Naive thymus-derived CD8-positive, alpha-beta T cell (primary cell): ENCODE data around the gene HSPB6. TPM values are rescaled to one million over a fixed set of nuclear protein-coding genes. Genes with fewer than 3 reads are reported as not detected.
A peak's percentile ranks its signal among the peaks of the same experiment; 100 is the strongest.
"Not testable (repeated sequence)": the region's sequence is repeated elsewhere in the genome, so short reads cannot be mapped to it uniquely, and the experiment has no call there.

Source experiments
- ATAC-seq, 2 donors: fragments of 150-1000 bp; cut with Tn5 transposase in 1 of 2; sonication (Bioruptor Pico), chemical (Tn5 transposase) in 1 of 2; 1 replicate in 1 of 2; 2 replicates in 1 of 2; pipeline ENCODE4 v1.10.0; 2021; ENCODE audit warnings: mild to moderate bottlenecking in 2 of 2, moderate library complexity in 2 of 2
- POLR2A ChIA-PET: fragments of 350-600 bp; sonication (Branson Sonifier 250); formaldehyde crosslinking; loops from one replicate; lab custom pipeline; 2021; ENCODE audit warnings: antibody characterized with exemption; lab: Charles Lee
- DNase-seq, 10 donors: peaks; one replicate each; pipeline versions ENCODE4 v3.0.0 to v3.0.0-alpha.2; 2020 to 2022
- H3K27ac Mint-ChIP-seq, 10 donors: one replicate each; pipeline ENCODE4 v1.8.0; 2020 to 2022; ENCODE audit warnings: mild to moderate bottlenecking in 10 of 10, mixed read lengths in 10 of 10, moderate library complexity in 4 of 10, inconsistent platforms in 1 of 10
- H3K27me3 Mint-ChIP-seq, 5 donors: one replicate each; pipeline ENCODE4 v1.8.0; 2021 to 2022; ENCODE audit warnings: mixed read lengths in 5 of 5
- H3K36me3 Mint-ChIP-seq, 3 donors: one replicate each; pipeline ENCODE4 v1.8.0; 2020 to 2022; ENCODE audit warnings: mixed read lengths in 3 of 3, mild to moderate bottlenecking in 2 of 3, inconsistent platforms in 1 of 3
- H3K4me1 Mint-ChIP-seq, 4 donors: one replicate each; pipeline ENCODE4 v1.8.0; 2021 to 2022; ENCODE audit warnings: mixed read lengths in 4 of 4
- H3K4me3 Mint-ChIP-seq, 10 donors: one replicate each; pipeline ENCODE4 v1.8.0; 2020 to 2022; ENCODE audit warnings: mild to moderate bottlenecking in 10 of 10, mixed read lengths in 10 of 10, moderate library complexity in 6 of 10, inconsistent platforms in 1 of 10
- H3K9me3 Mint-ChIP-seq, 9 donors: one replicate each; pipeline ENCODE4 v1.8.0; 2020 to 2022; ENCODE audit warnings: mixed read lengths in 9 of 9, mild to moderate bottlenecking in 3 of 9, inconsistent platforms in 1 of 9, moderate library complexity in 1 of 9
- polyA plus RNA-seq, 3 donors: library from polyadenylated mRNA; unstranded; fragments of 300-500 nt; fragmentation: Illumina TruSeq; gene quantifications; one replicate each; pipeline ENCODE4 v1.2.3, GENCODE V29; 2021
- total RNA-seq, 8 experiments: library from RNA in 2 of 8; stranded (reverse) in 2 of 8; gene quantifications; one replicate each; pipeline ENCODE4 v1.2.3 and lab custom pipeline; 2021 to 2026

Gene HSPB6, protein sequence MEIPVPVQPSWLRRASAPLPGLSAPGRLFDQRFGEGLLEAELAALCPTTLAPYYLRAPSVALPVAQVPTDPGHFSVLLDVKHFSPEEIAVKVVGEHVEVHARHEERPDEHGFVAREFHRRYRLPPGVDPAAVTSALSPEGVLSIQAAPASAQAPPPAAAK
- not detected for total RNA-seq
- not detected for polyA plus RNA-seq
- 0 to 0.07 (median 0) reads per million in 6 experiments for total RNA-seq (lab: John Stamatoyannopoulos, UW)

DNA sequence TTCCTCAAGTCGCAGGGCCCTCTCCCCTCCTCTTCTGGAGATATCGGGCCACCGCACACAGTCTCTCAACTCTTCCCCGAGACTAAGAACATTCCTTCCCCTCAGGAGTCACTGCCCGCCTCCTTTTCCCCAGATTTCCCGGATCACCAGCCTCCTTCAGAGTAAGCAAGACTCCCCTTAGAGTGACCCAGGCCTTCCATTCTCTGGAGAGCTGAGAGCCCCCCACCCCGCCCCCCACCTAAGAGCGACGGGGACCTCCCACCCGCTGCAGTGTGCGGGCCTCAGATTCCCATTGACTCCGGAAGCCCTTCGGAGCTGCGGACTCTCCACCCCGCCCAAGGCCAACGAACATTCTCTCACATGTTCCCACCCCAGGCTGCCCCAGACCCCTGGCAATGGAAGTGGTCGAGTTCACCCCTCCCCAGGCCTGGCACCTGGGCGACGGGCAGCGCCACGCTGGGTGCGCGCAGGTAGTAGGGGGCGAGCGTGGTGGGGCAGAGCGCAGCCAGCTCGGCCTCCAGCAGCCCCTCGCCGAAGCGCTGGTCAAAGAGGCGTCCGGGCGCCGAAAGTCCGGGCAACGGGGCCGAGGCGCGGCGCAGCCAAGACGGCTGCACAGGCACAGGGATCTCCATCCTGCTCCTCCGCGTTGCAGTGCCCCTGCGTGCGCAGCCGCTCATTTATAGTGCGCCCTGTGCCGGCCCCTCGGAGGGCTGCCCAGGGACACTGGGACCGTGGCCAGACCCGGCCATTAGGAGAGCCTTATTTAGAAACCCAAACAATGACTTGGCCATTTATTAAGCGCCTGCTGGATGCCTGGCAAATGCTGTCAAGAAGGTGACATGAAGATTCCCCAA, at the start of gene HSPB6:
HSPB6 (minus strand) TSS at position 653 of the 854 bp plus-strand sequence; CDS start at position 632, 21 bp downstream.
- DNase-seq, result no peak

DNA sequence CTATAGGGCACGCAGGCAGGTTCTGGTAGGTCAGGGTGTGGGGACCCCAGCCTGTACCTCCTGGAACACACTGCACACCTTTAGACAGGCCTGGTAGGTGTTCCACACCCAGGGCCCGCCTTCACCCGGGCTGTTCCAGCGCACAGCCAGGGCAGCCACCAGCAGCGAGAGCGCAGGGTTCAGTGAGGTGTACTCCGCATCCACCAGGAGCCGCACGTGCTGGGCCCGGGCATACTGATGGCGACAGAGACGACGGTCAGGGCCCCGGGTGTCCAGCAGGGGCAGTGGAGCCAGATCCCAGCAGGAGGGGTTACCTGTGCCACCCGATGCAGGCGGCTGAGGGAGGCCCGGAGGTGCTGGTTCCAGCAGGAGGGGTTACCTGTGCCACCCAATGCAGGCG, 49.8 kb upstream of the HSPB6 start:
- ATAC-seq (no peak), DNase-seq (no peak)
- Mint-ChIP-seq H3K4me1 (peaks cover 4 to 16% (median 9%) of the 10 kb centered on the region in 4 donors), H3K27ac (no peak overlapping the region), H3K27me3 (peaks cover 2 to 22% (median 11%) of the 10 kb centered on the region in 5 donors), H3K9me3 (no peaks in the 10 kb centered on the region), H3K4me3 (no peak overlapping the region), H3K36me3 (no peaks in the 10 kb centered on the region)
- POLR2A ChIA-PET, result no interaction called here

More for the DNA sequence above, at the start of gene HSPB6:
- ATAC-seq, result no peak
- Mint-ChIP-seq H3K4me3 (peak within 1 kb of the TSS; percentile 90 to 99 (median 98)), H3K36me3 (peaks cover 0 to 24% (median 5%) of the 10 kb centered on the region in 3 donors), H3K27ac (peak within 1 kb of the TSS; percentile 93 to 98 (median 96)), H3K27me3 (peaks cover 2 to 12% (median 9%) of the 10 kb centered on the region in 5 donors), H3K9me3 (no peaks in the 10 kb centered on the region), H3K4me1 (peaks cover 16 to 41% (median 38%) of the 10 kb centered on the region in 4 donors)
- POLR2A ChIA-PET, result interaction anchor here (0.6 to 4.1 kb wide), 8 partner anchors 7 to 109 kb away, joined by 3 to 36 read pairs (median 5); partner anchors contain the start of genes COX6B1, IGFLR1, LIN37 and PSENEN

DNA sequence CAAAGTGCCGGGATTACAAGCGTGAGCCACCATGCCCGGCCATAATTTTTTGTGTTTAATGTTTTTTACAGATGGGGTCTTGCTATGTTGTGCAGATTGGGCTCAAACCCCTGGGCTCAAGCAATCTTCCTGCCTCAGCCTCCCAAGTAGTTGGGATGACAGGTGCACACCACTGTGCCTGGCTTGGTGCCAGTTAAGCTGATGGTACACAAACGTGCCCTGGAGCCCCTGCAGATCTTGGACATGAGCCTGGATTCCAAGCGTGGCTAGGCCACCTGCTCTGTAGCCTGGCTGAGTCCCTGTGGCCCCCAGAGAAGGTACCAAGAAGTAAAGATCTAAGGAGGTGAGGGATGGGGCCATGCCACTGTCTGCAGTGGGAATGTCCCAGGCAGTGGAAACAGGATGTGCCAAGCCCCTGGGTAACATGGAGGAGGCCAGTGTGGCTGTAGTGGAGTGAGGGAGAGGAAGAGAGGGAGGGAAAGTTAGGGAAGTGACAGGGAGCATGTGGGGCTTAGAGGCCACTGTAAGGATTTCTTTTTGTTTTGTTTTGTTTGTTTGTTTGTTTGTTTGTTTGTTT, 48.8 kb upstream of the HSPB6 start:
- H3K4me1 Mint-ChIP-seq, result peaks cover 2 to 16% (median 9%) of the 10 kb centered on the region in 4 donors
- POLR2A ChIA-PET, result no interaction called here
- H3K36me3 Mint-ChIP-seq, result no peaks in the 10 kb centered on the region
- DNase-seq, result no peak
- H3K27me3 Mint-ChIP-seq, result peaks cover 0 to 13% (median 3%) of the 10 kb centered on the region in 5 donors
- H3K27ac Mint-ChIP-seq, result no peak overlapping the region
- H3K4me3 Mint-ChIP-seq, result no peak overlapping the region
- no peak for ATAC-seq
- no peaks in the 10 kb centered on the region for H3K9me3 Mint-ChIP-seq

GRCh38 chr19:35801828-35802227, 45.0 kb upstream of the HSPB6 start:
- DNase-seq (no peak), ATAC-seq (no peak)
- no peaks in the 10 kb centered on the region for H3K9me3 Mint-ChIP-seq
- H3K27ac Mint-ChIP-seq, result peak overlapping the region in 2 of 10 donors; percentile 8 to 72
- no peak overlapping the region for H3K4me3 Mint-ChIP-seq
- H3K4me1 Mint-ChIP-seq, result peaks cover 5 to 22% (median 14%) of the 10 kb centered on the region in 4 donors
- peaks cover 0 to 1% (median 0%) of the 10 kb centered on the region in 3 donors for H3K36me3 Mint-ChIP-seq
- H3K27me3 Mint-ChIP-seq, result peaks cover 4 to 28% (median 15%) of the 10 kb centered on the region in 5 donors
- POLR2A ChIA-PET, result no interaction called here

- DNase-seq, result no peak
- POLR2A ChIA-PET, result interaction anchor here (0.6 kb wide), 1 partner anchor 88 kb away, joined by 3 read pairs; no protein-coding TSS in a partner anchor
- peak overlapping the region in 1 of 10 donors; percentile 21 for H3K4me3 Mint-ChIP-seq
- peaks cover 0 to 1% (median 0%) of the 10 kb centered on the region in 3 donors for H3K36me3 Mint-ChIP-seq
- peaks cover 16 to 52% (median 33%) of the 10 kb centered on the region in 5 donors for H3K27me3 Mint-ChIP-seq
- H3K4me1 Mint-ChIP-seq, result peaks cover 6 to 10% (median 6%) of the 10 kb centered on the region in 4 donors
- ATAC-seq, result no peak
- H3K27ac Mint-ChIP-seq, result no peak overlapping the region
- H3K9me3 Mint-ChIP-seq, result no peaks in the 10 kb centered on the region
Measured at GRCh38 chr19:35797663-35798062, 40.8 kb upstream of the HSPB6 start.

GRCh38 chr19:35796645-35797542, 40.1 kb upstream of the HSPB6 start:
- DNase-seq (no peak), ATAC-seq (no peak)
- no peaks in the 10 kb centered on the region for H3K9me3 Mint-ChIP-seq
- peak overlapping the region in 5 of 10 donors; percentile 7 to 58 (median 14) for H3K4me3 Mint-ChIP-seq
- peaks cover 6 to 10% (median 6%) of the 10 kb centered on the region in 4 donors for H3K4me1 Mint-ChIP-seq
- no peak overlapping the region for H3K27ac Mint-ChIP-seq
- POLR2A ChIA-PET, result interaction anchor here (0.6 kb wide), 1 partner anchor 89 kb away, joined by 4 read pairs; no protein-coding TSS in a partner anchor
- H3K36me3 Mint-ChIP-seq, result peaks cover 0 to 1% (median 0%) of the 10 kb centered on the region in 3 donors
- peaks cover 19 to 59% (median 40%) of the 10 kb centered on the region in 5 donors for H3K27me3 Mint-ChIP-seq

GRCh38 chr19:35795564-35795963, 38.7 kb upstream of the HSPB6 start:
- H3K36me3 Mint-ChIP-seq, POLR2A ChIA-PET, H3K27ac Mint-ChIP-seq, ATAC-seq, H3K4me3 Mint-ChIP-seq, H3K9me3 Mint-ChIP-seq, H3K4me1 Mint-ChIP-seq, DNase-seq: not testable (repeated sequence)
- peaks cover 19 to 59% (median 37%) of the 10 kb centered on the region in 5 donors for H3K27me3 Mint-ChIP-seq

- no peak overlapping the region for H3K4me3 Mint-ChIP-seq
- DNase-seq (no peak), ATAC-seq (no peak)
- no peak overlapping the region for H3K27ac Mint-ChIP-seq
- POLR2A ChIA-PET, result interaction anchor here (0.6 kb wide), 1 partner anchor 288 kb away, joined by 4 read pairs; no protein-coding TSS in a partner anchor
- H3K36me3 Mint-ChIP-seq, result peaks cover 0 to 1% (median 0%) of the 10 kb centered on the region in 3 donors
- H3K27me3 Mint-ChIP-seq, result peaks cover 19 to 50% (median 34%) of the 10 kb centered on the region in 5 donors
- no peaks in the 10 kb centered on the region for H3K9me3 Mint-ChIP-seq
- peaks cover 6 to 10% (median 6%) of the 10 kb centered on the region in 4 donors for H3K4me1 Mint-ChIP-seq
Measured at GRCh38 chr19:35793381-35794165, 36.7 kb upstream of the HSPB6 start.

GRCh38 chr19:35792888-35793287, 36.1 kb upstream of the HSPB6 start:
- ATAC-seq, result no peak
- H3K4me3 Mint-ChIP-seq, result no peak overlapping the region
- H3K27ac Mint-ChIP-seq, result no peak overlapping the region

DNA sequence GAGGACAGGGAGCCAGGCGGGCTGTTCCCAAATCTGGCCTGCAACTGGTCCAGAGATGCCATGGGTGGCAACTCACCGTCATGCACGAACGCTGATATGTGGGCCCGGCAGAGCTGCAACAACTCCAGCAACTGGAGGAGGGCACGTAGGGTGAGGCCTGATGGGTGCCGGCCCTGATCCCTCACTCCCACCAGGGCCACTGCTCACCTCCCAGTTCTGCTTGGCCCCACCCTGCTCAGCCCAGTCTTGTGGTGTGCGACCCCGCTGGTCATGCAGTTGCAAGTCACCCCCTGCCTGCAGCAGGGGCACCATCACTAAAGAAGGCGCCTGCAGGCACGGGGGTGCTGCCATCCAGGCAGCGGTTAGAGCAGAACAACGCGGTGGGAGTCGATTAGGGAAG, 35.5 kb upstream of the HSPB6 start:
- peaks cover 4 to 8% (median 6%) of the 10 kb centered on the region in 4 donors for H3K4me1 Mint-ChIP-seq
- H3K27ac Mint-ChIP-seq, result peak overlapping the region in 1 of 10 donors; percentile 71
- H3K36me3 Mint-ChIP-seq, result no peaks in the 10 kb centered on the region
- H3K27me3 Mint-ChIP-seq, result peaks cover 18 to 37% (median 30%) of the 10 kb centered on the region in 5 donors
- H3K9me3 Mint-ChIP-seq, result no peaks in the 10 kb centered on the region
- DNase-seq (no peak), ATAC-seq (no peak)
- H3K4me3 Mint-ChIP-seq, result no peak overlapping the region
- POLR2A ChIA-PET, result no interaction called here

More at GRCh38 chr19:35792888-35793287, 36.1 kb upstream of the HSPB6 start:
- H3K4me1 Mint-ChIP-seq, result peaks cover 6 to 10% (median 6%) of the 10 kb centered on the region in 4 donors
- H3K9me3 Mint-ChIP-seq, result no peaks in the 10 kb centered on the region
- DNase-seq, result no peak
- H3K36me3 Mint-ChIP-seq, result no peaks in the 10 kb centered on the region
- POLR2A ChIA-PET, result no interaction called here
- peaks cover 19 to 43% (median 32%) of the 10 kb centered on the region in 5 donors for H3K27me3 Mint-ChIP-seq

DNA sequence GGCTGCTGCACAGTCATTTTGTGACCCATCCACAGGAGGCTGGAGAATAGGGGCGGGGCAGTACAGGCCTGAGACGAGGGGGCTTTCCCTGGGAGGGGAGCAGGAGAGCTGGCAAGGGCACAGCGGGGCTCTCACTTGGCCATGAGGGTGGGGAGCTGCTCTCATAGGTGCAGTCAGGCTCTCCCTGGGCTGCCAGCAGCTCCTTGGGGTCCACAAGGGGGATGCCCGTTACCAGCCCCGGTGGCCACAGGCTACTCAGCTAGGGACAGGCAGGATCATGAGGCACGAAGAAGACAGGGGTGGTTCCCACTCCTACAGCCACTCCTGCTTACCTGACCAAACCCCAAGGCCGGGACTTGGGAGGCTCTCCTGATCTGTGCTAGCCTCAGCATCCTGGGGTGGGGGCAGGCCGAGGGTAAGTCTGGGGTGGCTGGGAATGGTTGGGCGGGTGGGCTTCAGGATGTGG, 35.0 kb upstream of the HSPB6 start:
- peak overlapping the region in 1 of 10 donors; percentile 71 for H3K27ac Mint-ChIP-seq
- H3K27me3 Mint-ChIP-seq, result peaks cover 15 to 33% (median 25%) of the 10 kb centered on the region in 5 donors
- ATAC-seq (no peak), DNase-seq (no peak)
- no peaks in the 10 kb centered on the region for H3K36me3 Mint-ChIP-seq
- H3K4me1 Mint-ChIP-seq, result peaks cover 0 to 4% (median 3%) of the 10 kb centered on the region in 4 donors
- POLR2A ChIA-PET, result no interaction called here
- H3K4me3 Mint-ChIP-seq, result no peak overlapping the region
- H3K9me3 Mint-ChIP-seq, result no peaks in the 10 kb centered on the region
